GM18861 (cell line): ENCODE measurements around the gene TMPRSS4.

Source experiments
- ATAC-seq: cut with Tn5 transposase; IDR thresholded peaks from one replicate; pipeline ENCODE4 v1.9.1; 2021; ENCODE audit not compliant: unreplicated experiment

TMPRSS4 gene

GRCh38 chr11:118078911-118079411, 2.1 kb downstream of the TMPRSS4 start:
- ATAC-seq: no peak

- no peak for ATAC-seq
Measured at GRCh38 chr11:118079491-118079890, 2.6 kb downstream of the TMPRSS4 start.

DNA sequence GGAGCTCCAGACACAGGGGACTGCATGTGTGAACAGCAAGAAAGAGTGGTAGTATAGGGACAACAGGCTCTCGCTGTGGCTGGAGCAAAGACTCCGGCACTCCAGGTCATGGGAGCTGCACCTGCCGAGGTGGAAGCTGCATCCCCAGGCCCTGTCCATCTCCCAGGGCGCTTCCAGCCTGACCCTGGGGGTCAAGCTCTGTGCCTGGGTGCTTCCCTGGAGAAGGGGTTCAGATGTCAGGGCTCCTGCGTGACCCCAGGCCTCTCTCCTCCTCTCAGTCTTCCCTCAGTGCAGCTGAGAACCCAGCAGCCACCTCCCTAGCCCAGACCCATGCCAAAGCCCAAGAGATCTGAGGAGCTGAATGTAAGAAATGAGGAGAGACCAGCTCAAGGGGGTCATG, 3.4 kb downstream of the TMPRSS4 start:
- no peak for ATAC-seq

DNA sequence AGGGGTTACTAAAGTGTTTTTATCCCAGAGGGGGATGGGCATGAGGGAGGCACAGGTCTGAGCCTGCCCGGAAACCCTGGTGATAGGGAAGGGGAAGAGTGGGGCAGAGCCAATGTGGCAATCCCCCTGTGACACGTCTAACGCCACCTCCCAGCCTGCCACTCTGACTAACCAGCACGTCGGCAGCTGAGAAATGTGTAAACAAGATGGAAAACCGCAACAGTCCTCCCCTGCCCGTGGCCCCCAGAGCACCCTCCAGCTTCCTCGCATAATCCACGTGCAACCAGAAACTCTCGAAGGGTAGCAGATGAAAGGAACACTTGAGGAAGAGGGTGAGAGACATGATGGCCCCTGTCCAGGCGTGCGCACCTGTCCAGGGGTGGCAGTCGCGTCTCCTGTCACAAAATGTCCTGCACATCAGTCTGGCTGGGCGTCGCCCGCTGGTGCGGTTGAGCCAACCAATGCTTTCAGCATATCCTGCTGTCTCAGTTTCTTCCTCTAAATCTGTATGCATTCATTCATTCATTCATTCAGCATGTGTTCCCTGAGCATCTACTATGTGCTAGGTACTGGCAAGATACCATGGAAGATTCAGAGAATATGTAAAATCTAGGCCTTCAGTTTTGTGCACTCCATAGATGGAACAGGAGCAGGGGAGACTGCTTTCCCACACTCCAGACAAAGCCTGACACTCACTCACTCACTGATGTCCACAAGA, 4.5 kb downstream of the TMPRSS4 start:
- no peak for ATAC-seq

DNA sequence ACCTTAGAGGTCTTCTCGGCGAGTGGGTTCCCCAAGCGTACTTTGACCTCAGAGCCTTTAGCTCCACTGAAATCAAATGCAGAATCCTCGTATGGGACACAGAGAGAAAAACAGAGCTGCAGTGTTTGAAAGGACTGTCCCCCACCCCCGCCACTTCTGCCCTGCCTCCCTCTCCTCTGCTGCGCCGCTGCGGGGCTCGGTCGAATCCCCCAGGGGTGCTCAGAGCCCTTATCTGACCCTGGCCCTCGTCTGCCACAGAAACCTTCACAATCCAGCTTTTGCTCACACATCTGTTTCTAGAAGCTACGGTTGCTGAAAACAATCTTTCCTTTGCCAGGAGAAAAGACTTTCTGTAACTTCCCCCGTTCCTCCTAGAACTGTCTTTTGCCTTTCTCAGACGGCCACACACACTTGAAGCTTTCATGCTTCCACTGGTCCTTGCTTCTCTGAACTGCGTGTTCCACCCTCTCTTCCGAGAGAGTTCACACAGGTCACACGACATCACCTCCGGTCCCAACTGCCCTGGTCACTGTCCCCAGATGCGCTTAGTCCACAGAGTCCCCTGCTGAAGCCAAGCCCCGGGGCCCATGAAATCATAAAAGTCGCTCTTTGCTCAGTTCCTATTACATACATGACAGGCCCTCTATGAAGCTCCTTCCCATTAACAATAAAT, 6.1 kb downstream of the TMPRSS4 start:
- ATAC-seq: no peak

GRCh38 chr11:118084247-118084646, 7.4 kb downstream of the TMPRSS4 start:
- ATAC-seq: no peak

- ATAC-seq: no peak
Measured at GRCh38 chr11:118084656-118085055, 7.8 kb downstream of the TMPRSS4 start.

DNA sequence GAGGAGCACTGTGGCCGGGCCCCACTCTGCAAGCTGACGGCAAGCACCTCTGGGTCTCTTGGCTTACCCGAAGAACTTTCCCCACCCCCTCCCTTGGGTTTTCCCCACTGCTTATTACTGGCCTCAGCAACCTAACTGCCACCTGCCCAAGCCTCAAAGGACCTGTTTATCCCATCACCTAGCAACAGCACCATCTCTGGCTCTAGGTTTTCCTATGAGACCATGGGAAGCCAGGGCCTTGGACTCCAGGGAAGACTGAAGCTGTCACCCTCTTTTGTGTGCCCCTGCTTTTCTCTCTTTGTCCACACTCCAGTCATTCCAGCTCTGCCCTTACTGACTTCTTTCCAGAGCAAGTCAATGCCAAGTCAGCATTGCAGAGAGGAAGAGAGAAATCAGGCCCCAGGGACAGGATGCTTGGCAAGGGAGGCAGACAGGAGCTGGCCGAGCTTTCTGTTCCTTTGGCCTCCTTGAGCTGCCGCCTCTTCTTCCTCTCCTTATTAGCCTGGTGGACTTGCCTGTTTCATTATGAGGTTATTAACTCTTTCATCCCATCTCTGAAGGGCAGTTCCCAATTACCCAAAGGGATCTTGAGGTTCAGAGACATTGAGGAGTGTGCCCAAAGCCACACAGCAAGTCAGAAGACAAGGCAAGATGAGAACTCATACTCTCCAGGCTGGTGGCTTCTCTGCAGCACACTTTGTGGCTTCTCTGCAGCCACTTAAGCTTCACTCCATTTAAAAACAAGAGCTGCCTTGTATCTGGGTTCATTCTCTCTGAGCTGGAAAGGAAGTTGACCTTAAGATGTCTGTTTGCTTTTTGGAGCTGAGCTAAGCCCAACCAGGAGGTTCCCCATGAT, 10.3 kb downstream of the TMPRSS4 start, which contains the start of gene SMIM35:
Gene SMIM35, minus strand, starts transcription at position 51 of the 856 bp plus-strand sequence. CDS start 206 bp downstream, outside the sequence.
- ATAC-seq: no peak

DNA sequence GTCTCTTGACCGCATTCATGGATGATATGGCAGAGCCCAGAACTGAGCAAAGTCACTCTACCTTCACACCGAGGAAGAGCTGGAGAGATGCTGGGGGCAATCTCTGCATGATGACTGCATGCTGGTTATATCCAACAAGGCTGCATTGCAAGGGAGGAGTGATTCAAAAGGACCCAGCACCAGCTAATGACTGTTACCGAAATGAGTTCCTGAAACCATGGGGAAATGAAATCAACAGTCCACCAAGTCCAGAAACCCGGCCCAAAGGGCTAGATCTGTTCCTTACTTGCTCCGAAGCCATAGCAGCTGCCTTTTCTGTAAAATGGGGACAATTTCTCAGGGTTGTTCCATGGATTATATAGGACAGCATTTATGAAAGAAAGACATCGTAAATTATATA, 11.1 kb downstream of the TMPRSS4 start:
- ATAC-seq: no peak

DNA sequence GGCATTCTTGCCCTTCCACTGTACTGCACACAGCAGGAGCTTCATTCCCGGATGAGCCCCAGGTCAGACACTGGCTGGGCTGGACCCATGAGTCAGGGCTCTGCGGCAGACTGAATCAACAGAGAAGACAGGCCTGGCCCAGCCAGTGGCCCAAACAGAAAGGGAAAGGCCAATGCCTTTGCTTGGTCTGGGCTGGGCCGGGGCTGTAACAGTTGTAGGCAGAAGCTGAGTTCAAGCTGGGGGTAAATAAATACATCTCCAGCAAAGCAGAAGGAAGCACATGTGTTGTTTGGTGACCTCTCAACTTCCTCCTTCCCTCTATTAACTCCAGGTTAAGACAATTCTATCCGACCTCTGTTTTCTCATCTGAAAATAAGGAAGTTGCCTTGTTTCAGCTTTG, 11.7 kb downstream of the TMPRSS4 start:
- ATAC-seq: no peak

DNA sequence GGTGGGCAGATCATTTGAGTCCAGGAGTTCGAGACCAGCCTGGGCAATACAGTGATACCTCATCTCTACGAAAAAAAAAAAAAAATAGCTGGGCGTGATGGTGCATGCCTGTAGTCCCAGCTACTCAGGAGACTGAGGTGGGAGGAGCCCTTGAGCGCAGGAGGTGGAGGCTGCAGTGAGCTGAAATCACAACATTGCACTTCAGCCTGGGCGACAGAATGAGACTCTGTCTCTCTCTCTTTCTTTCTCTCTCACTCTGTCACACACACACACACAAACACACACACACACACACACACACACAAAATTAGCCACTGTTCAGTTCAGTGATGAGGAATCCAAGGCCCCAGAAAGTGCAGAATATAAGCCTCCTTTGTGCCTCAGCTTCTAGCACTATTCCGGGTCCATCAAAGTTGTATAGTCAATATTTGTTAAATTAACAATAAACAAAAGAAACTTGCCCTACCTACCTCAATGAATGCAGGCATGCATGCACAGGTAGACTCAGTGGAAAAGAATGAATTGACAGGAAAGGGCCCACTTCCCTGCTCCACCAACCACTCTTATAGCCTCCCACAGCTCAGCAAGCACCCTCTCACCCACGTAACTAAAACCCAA, 13.8 kb downstream of the TMPRSS4 start:
- ATAC-seq: no peak

GRCh38 chr11:118091690-118092089, 14.8 kb downstream of the TMPRSS4 start:
- no peak for ATAC-seq

- no peak for ATAC-seq
Measured at GRCh38 chr11:118092907-118093571, 16.2 kb downstream of the TMPRSS4 start.

DNA sequence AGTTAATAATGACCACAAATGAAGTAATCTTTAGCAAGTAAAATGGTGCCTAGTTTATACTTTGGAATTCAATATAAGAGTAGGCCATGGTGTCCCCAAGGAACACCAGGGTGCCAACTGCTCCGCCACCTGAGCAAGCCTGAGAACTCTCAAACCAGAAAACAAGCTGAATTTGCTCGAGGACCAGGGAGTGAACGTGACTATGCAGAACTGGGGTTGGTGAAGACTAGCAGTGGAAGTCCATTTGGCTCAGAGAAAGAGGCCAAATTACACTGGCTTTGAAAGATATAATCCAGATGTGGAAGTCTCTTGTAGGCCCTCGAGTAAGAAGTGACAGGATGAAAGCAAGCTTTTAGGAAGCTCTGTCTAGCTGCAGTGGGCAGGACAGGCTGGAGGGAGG, 18.6 kb downstream of the TMPRSS4 start:
- ATAC-seq: no peak

GRCh38 chr11:118095967-118096367, 19.1 kb downstream of the TMPRSS4 start:
- ATAC-seq: no peak

- ATAC-seq: no peak
Measured at GRCh38 chr11:118098996-118099837, 22.3 kb downstream of the TMPRSS4 start.

GRCh38 chr11:118099838-118100556, 23.1 kb downstream of the TMPRSS4 start:
- ATAC-seq: no peak

- no peak for ATAC-seq
Measured at GRCh38 chr11:118100691-118101232, 23.9 kb downstream of the TMPRSS4 start.
